ENCODE results near the gene SOX5. TPM values are rescaled to one million over a fixed set of nuclear protein-coding genes. Genes with fewer than 3 reads are reported as not detected.

Gene SOX5
- total and polyA plus RNA-seq, 7 donors: 0.17 to 2.9 (median 0.47) TPM

DNA sequence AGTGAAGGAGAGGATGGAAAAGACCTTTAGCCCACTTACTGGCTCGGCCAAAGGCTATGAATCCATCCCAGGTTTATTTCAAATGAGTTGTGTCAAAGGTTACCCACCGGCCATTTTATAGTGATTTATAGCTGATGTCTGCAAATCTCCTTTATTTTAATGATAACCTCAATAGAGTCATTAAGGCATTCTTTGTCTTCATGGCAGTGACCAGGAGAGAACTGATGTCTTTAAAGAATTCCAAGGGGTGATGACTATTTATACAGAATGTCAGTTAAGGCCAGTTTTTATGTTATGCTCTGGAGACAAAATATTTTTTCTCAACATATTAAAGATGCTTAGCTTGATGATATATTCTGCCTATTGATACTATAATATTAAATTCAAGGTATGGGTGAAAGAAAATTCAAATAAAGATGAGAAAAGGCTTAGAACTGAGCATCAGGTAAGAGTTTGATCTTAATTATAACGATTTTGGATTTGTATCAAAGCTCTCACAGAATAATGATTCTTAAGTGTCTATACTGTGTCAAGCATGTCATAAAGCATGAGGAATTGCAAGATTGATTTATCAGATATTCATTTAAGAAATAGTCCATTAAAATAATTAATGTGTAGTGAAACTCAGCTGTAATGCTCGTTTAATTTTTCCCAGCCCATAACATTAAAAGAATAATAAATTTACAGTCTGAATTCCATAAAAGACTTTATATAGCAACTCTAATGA is 361.5 kb downstream of the SOX5 start:
- Histone ChIP-seq H3K9me3 (no peaks in the 10 kb centered on the region), H3K4me1 (no peaks in the 10 kb centered on the region), H3K4me3 (no peak overlapping the region), H3K27ac (no peak overlapping the region), H3K36me3 (ENCODE audit: insufficient read depth in 1 of 2, low read depth in 1 of 2) (no peaks in the 10 kb centered on the region), H3K27me3 (ENCODE audit: insufficient read depth in 3 of 3, low read length in 2 of 3) (no peaks in the 10 kb centered on the region)
- DNase-seq (no peak), ATAC-seq (no peak)
- intact Hi-C loops (cut with DNase I): no loop called here
- TF ChIP-seq CTCF (IDR thresholded peaks at IDR 0.05): no peak
- WGBS, 3 donors: 48 to 52% (median 50%) methylated on average over 4 of the region's 4 CpGs

DNA sequence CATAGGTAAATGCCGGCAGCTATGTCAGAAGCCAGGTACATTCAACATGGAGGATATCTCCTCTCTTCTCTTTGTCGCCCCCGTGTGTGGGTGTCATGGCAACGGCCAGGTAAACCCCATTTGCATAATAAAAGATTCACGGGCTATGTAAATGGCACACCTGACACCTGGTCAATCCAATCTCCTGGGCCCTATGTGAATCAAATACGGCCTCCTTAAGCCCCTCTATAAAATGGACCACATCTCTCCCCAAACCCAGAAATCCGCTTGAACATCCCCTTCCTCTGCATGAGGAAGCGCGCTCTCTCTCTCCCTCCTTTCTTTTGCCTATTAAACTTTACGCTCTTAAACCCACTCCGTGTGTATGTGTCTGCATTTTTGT is 363.7 kb downstream of the SOX5 start:
- Histone ChIP-seq H3K36me3 (ENCODE audit: insufficient read depth in 1 of 2, low read depth in 1 of 2) (no peaks in the 10 kb centered on the region), H3K27ac (no peak overlapping the region), H3K9me3 (no peaks in the 10 kb centered on the region), H3K4me1 (no peaks in the 10 kb centered on the region), H3K27me3 (ENCODE audit: insufficient read depth in 3 of 3, low read length in 2 of 3) (no peaks in the 10 kb centered on the region), H3K4me3 (no peak overlapping the region)
- DNase-seq (no peak), ATAC-seq (no peak)
- WGBS, 3 donors: 77 to 80% (median 80%) methylated on average over 11 of the region's 11 CpGs
- no peak for TF ChIP-seq CTCF (IDR thresholded peaks at IDR 0.05)
- intact Hi-C loops (cut with DNase I): no loop called here

DNA sequence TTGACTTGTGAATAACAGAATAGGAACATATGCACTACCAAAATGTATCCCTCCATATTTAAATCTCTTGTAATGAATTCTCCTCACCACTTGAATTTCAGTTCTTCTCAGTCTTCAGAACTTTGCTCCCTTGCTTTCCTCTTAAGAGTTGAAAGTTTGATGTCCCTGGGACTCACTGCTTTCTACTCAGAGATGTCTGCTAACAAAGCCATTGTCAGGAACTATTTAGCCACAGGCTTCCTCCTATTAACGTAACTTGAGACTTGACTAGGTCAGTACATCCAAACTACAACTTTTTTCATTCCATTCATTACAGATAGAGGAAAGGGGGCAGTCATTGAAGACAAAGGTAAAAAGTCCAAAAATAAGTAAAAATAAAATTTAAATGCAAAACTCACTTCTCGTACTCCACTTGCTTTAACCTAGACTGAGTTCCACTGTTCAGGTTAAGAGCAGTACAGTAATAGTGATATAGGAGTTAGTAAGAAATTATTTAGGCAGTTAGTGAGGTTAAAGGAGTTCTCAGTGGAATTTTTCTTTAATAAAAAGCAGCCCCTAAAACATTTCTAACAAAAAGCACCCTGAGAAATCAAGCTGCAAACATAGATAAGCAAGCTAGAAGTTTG is 364.2 kb downstream of the SOX5 start:
- TF ChIP-seq CTCF (IDR thresholded peaks at IDR 0.05): no peak
- Histone ChIP-seq H3K36me3 (ENCODE audit: insufficient read depth in 1 of 2, low read depth in 1 of 2) (no peaks in the 10 kb centered on the region), H3K9me3 (no peaks in the 10 kb centered on the region), H3K4me3 (no peak overlapping the region), H3K4me1 (no peaks in the 10 kb centered on the region), H3K27me3 (ENCODE audit: insufficient read depth in 3 of 3, low read length in 2 of 3) (no peaks in the 10 kb centered on the region), H3K27ac (no peak overlapping the region)
- DNase-seq (no peak), ATAC-seq (no peak)
- 75 to 84% (median 78%) methylated on average over 2 of the region's 2 CpGs for WGBS, 3 donors
- intact Hi-C loops (cut with DNase I): no loop called here

GRCh38 chr12:23581913-23582312 is 367.6 kb downstream of the SOX5 start:
- TF ChIP-seq CTCF (IDR thresholded peaks at IDR 0.05): no peak
- no peak for ATAC-seq
- WGBS, 3 donors: 86 to 94% (median 88%) methylated on average over 3 of the region's 3 CpGs

More at GRCh38 chr12:23581913-23582312, 367.6 kb downstream of the SOX5 start:
- Histone ChIP-seq H3K9me3 (no peaks in the 10 kb centered on the region), H3K4me1 (no peaks in the 10 kb centered on the region), H3K36me3 (ENCODE audit: insufficient read depth in 1 of 2, low read depth in 1 of 2) (no peaks in the 10 kb centered on the region), H3K27ac (no peak overlapping the region), H3K4me3 (no peak overlapping the region), H3K27me3 (ENCODE audit: insufficient read depth in 3 of 3, low read length in 2 of 3) (no peaks in the 10 kb centered on the region)
- intact Hi-C loops (cut with DNase I): no loop called here
- no peak for DNase-seq

Data from psoas muscle (tissue), 8 donors.